NB4 (cell line): ENCODE measurements around the gene CASKIN1.

Source experiments
- MYC ChIP-seq: IDR thresholded peaks from 2 replicates; pipeline ENCODE4 v1.6.1; 2011; ENCODE audit warnings: low read depth, low read length
- POLR2A ChIP-seq: IDR thresholded peaks from 2 replicates; pipeline ENCODE4 v1.6.1; 2011; ENCODE audit warnings: mild to moderate bottlenecking; ENCODE audit not compliant: insufficient read length; ENCODE audit errors: extremely low read depth
- TF ChIP-seq, protein P1 (sequence below): IDR thresholded peaks from one replicate; pipeline ENCODE4 v1.5.1; 2012; ENCODE audit warnings: low read depth, low read length
- TF ChIP-seq, protein P2 (sequence below): IDR thresholded peaks from 2 replicates; pipeline ENCODE4 v1.6.1; 2011; ENCODE audit warnings: low read depth, low read length

GRCh38 chr16:2196162-2196980, at the start of gene CASKIN1:
- TF ChIP-seq, protein P1, sequence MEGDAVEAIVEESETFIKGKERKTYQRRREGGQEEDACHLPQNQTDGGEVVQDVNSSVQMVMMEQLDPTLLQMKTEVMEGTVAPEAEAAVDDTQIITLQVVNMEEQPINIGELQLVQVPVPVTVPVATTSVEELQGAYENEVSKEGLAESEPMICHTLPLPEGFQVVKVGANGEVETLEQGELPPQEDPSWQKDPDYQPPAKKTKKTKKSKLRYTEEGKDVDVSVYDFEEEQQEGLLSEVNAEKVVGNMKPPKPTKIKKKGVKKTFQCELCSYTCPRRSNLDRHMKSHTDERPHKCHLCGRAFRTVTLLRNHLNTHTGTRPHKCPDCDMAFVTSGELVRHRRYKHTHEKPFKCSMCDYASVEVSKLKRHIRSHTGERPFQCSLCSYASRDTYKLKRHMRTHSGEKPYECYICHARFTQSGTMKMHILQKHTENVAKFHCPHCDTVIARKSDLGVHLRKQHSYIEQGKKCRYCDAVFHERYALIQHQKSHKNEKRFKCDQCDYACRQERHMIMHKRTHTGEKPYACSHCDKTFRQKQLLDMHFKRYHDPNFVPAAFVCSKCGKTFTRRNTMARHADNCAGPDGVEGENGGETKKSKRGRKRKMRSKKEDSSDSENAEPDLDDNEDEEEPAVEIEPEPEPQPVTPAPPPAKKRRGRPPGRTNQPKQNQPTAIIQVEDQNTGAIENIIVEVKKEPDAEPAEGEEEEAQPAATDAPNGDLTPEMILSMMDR = no peak
- TF ChIP-seq POLR2A (no peak), MYC (no peak)
- TF ChIP-seq, protein P2, sequence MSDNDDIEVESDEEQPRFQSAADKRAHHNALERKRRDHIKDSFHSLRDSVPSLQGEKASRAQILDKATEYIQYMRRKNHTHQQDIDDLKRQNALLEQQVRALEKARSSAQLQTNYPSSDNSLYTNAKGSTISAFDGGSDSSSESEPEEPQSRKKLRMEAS = no peak
